GM20431 (cell line): ENCODE measurements around the gene C3AR1.
"Not testable (repeated sequence)": the region's sequence is repeated elsewhere in the genome, so short reads cannot be mapped to it uniquely, and the experiment has no call there.

Source experiments
- in situ Hi-C: fragments of 300-500 bp; cut with MseI, MboI; formaldehyde crosslinking; loops from one replicate; pipeline ENCODE4 v1.15.0; 2020; ENCODE audit warnings: low sequenced_read_pairs; ENCODE audit not compliant: unreplicated experiment

The C3AR1 gene

DNA sequence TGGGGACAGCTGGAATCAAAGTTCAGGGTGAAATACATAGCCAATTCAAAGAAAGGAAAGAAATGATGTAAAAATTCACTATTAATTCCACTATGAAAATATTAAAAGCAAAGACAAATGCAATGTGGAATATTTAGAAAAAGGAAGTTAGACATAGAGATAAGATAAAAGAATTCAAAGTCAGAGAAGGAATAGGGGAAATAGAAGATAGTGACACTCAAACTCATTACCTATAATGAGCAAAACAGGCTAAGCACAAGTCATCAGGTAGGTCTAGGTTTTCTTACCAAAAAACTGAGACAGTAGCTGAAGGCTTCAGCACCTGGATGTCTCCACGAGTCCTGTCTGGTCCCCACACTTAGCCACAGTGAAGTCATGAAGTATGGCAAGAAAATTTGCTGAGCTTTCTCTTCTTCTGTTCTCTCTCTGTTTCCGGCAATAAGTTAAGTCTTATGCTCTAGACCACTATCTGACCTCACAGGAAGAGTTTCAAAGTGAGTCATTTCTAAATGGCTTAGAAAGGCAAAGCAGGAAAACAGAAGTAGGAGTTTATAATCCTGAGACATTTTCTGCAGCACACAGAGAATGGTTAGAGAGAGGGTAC, at the start of gene C3AR1:
TSS of gene C3AR1 (minus strand) at position 369 of the 604 bp plus-strand sequence. CDS start 6,174 bp downstream, outside the sequence.
- in situ Hi-C loops, result no loop called here

GRCh38 chr12:8113117-8113516, 47.0 kb upstream of the C3AR1 start:
- in situ Hi-C loops, result not testable (repeated sequence)

DNA sequence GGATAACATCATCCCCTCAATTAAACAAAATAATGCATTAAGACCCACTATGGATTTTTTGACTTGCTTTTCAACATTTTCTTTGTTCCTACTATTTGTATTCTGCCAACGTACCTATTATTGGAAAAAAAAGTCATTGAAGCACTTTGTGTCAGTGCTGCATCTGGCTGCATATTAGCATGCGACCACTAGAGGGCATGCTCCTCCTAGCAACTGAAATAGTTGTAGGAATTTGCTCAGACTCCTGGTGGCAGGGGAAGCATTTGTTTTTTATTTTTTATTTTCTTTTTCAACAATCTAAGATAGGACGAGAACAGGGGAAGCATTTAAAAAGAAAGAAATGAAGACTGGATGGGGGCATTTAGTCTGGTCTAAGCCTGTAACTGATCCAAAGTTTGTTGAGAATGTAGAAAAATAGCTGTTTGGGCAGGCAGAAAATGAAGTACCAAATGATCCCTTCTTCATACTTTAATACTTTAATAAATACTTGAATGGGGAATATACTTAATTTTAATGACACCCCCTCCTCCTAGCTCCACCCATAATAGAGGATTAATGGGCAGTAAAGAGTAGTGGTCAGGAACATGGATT, 42.7 kb upstream of the C3AR1 start:
- in situ Hi-C loops, result no loop called here

GRCh38 chr12:8099235-8099634, 33.1 kb upstream of the C3AR1 start:
- in situ Hi-C loops, result no loop called here

- in situ Hi-C loops, result no loop called here
These were observed 30.2 kb upstream of the C3AR1 start for GRCh38 chr12:8096281-8096915.

DNA sequence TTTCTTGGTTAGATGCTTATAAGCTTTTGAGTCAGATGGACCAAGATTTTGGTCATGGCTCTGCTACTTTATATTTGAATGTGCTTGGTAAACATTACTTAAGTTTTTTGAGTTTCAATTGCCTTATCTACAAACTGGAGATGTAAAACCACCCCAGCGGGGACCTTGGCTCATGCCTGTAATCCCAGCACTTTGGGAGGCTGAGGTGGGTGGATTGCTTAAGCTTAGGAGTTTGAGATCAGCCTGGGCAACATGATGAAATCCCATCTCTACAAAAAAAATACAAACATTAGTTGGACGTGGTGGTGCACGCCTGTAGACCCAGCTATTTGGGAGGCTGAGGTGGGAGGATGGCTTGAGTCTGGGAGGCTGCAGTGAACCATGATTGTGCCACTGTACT, 27.1 kb upstream of the C3AR1 start:
- in situ Hi-C loops, result no loop called here

- in situ Hi-C loops, result no loop called here
These were observed 23.6 kb upstream of the C3AR1 start for GRCh38 chr12:8089716-8090115.

GRCh38 chr12:8089277-8089676, 23.1 kb upstream of the C3AR1 start:
- in situ Hi-C loops, result not testable (repeated sequence)

GRCh38 chr12:8088574-8088973, 22.4 kb upstream of the C3AR1 start:
- in situ Hi-C loops, result no loop called here

DNA sequence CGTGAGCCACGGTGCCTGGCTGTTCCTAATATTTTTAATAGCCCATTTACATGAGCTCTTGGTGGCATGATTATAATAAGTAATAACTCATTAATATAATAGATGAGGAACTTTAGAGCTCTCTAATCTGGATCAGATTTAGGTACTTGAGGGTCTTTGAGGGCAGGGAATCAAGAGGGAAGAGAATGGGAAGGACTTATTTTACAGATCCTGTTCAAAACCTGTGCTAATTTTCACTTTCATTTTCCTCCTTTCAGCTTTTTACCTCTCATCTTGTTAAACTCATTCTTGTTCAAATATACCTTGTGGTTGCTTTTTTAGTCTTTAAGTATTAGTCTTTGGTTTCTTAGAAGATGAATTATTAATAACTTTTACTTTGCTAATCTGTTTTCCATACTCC, 21.5 kb upstream of the C3AR1 start:
- in situ Hi-C loops, result no loop called here

DNA sequence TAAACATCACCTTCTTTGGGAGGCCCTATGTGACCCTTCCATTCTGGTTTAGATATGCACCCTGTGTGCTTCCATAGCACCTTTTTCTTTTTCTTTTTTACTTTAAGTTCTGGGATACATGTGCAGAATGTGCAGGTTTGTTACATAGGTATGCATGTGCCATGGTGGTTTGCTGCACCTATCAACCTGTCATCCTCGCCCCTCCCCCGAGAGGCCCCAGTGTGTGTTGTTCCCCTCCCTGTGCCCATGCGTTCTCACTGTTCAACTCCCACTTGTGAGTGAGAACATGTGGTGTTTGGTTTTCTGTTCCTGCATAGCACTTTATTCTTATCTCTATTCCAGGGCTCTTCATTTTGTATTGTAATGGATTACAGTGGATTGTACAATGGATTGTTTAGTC, 18.2 kb upstream of the C3AR1 start:
- in situ Hi-C loops, result not testable (repeated sequence)

- in situ Hi-C loops, result no loop called here
These were observed 16.6 kb upstream of the C3AR1 start for GRCh38 chr12:8082808-8083100.

- in situ Hi-C loops, result no loop called here
These were observed 15.2 kb upstream of the C3AR1 start for GRCh38 chr12:8081251-8081920.

DNA sequence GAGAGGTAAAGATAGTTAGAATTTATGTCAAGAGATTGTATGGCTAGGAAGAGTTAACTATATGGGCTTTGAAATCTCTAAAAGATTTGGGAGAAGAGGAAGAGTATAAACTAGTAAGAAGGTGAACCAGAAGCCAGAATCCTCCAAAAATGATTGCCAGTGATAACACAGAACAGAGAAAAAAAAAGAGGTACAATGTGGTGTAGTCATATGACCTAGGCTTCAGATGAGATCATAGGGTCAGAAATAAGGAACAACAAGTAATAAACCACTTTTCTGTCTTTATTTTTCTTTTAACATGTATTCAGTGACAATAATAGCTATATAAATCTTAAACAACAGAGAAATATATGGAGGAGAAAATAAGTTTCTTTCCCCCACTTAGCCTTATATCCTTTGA, 14.0 kb upstream of the C3AR1 start:
- in situ Hi-C loops, result no loop called here

DNA sequence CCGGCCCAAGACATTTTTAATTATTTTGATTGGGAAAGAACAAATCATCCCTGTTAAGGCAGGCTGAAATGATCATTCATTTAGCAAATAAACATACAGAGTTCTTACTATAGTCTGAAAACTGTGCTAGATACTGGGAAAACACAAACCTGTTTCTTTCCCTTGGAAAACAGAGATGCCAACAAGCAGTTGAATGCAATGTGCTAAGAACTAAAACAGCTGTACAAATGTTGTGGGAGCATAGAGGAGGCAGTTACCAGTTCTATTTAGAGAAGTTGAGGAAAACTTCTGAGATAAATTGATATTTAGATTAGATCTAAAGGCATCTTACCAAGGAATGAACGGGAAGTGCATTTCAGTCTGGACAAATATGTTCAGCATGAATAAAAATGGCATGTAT, 12.8 kb upstream of the C3AR1 start:
- in situ Hi-C loops, result no loop called here

DNA sequence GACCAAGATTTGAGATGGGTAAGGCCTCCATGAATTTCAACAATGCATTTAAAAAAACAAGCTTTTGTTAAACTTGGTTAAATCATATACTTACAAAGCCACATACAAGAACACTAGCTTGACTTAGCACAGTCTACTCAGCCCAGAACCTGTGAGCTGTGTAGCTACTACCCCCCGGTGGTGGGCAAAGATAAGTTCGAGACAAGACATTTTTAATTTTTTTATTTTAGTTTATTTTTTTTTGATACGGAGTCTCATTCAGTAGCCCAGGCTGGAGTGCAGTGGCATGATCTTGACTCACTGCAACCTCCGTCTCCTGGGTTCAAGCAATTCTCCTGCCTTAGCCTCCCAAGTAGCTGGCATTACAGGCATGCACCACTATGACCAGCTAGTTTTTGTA, 12.2 kb upstream of the C3AR1 start:
- in situ Hi-C loops, result no loop called here

- in situ Hi-C loops, result no loop called here
These were observed 11.0 kb upstream of the C3AR1 start for GRCh38 chr12:8077207-8077606.

DNA sequence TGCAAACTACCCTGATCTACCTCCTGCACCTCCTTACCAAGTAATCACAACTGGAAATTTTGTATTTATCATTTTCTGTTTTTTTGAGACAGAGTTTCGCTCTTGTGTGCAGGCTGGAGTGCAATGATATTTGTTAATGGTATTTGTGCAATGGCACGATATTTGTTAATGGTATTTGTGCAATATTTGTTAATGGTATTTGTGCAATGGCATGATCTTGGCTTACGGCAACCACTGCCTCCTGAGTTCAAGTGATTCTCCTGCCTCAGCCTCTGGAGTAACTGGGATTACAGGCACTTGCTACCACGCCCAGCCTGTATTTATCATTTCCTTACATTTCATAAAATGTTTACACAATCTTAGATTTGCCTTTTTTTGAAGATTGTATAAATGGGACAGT, 10.2 kb upstream of the C3AR1 start:
- in situ Hi-C loops, result no loop called here

GRCh38 chr12:8075935-8076334, 9.8 kb upstream of the C3AR1 start:
- in situ Hi-C loops, result no loop called here

- in situ Hi-C loops, result not testable (repeated sequence)
These were observed 5.7 kb upstream of the C3AR1 start for GRCh38 chr12:8071820-8072219.

- in situ Hi-C loops, result no loop called here
These were observed 3.4 kb upstream of the C3AR1 start for GRCh38 chr12:8069582-8069981.
